ENCODE data around the gene CPM. TPM values are rescaled to one million over a fixed set of nuclear protein-coding genes. Genes with fewer than 3 reads are reported as not detected.

The CPM gene
- total and polyA plus RNA-seq, 2 donors (not counting 3 experiments of a cell fraction or from before 2014, with no cell fraction given): not detected

- Histone ChIP-seq H3K9me3 (replicated peaks; ENCODE audit: control insufficient read depth, insufficient read depth, low read length) (no peaks in the 10 kb centered on the region), H3K27ac (ENCODE audit: insufficient read depth, low read depth, low read length) (no peak overlapping the region), H3K4me3 (replicated peaks in 1 of 3; ENCODE audit: insufficient read depth in 1 of 3, low read depth in 1 of 3, low read length in 3 of 3) (no peak overlapping the region), H3K9ac (replicated peaks; ENCODE audit: extremely low read depth, insufficient read depth, low read length) (no peak overlapping the region), H3K36me3 (ENCODE audit: control insufficient read depth in 2 of 2, extremely low read depth in 1 of 2, insufficient read depth in 2 of 2, low read length in 2 of 2) (no peaks in the 10 kb centered on the region), H4K20me1 (replicated peaks; ENCODE audit: control insufficient read depth, extremely low read depth, insufficient read depth, low read length) (no peaks in the 10 kb centered on the region), H3K4me2 (ENCODE audit: insufficient read depth, low read length) (no peak overlapping the region), H2AFZ (ENCODE audit: low read depth, low read length) (no peak overlapping the region), H3K9me1 (replicated peaks; ENCODE audit: control insufficient read depth, extremely low read depth, insufficient read depth, low read length) (no peaks in the 10 kb centered on the region), H3K27me3 (ENCODE audit: control insufficient read depth in 2 of 2, insufficient read depth in 2 of 2, low read length in 2 of 2) (peaks cover 4 to 12% of the 10 kb centered on the region in 2 experiments), H3K79me2 (ENCODE audit: control insufficient read depth, insufficient read depth, low read length) (no peaks in the 10 kb centered on the region), H3K4me1 (ENCODE audit: control insufficient read depth, extremely low read depth, insufficient read depth, low read length) (no peaks in the 10 kb centered on the region)
- TF ChIP-seq POLR2A (IDR thresholded peaks at IDR 0.05; ENCODE audit: low read depth, low read length): no peak
- TF ChIP-seq GATA2 (IDR thresholded peaks at IDR 0.05; ENCODE audit: insufficient read depth, insufficient read length, low read depth, low read length): no peak
- TF ChIP-seq EZH2 (IDR thresholded peaks at IDR 0.05; ENCODE audit: borderline replicate concordance, low read depth, low read length, severe bottlenecking): no peak
- no peak for TF ChIP-seq POLR2AphosphoS5 (IDR thresholded peaks at IDR 0.05; ENCODE audit: insufficient read depth, low read depth, low read length)
- no peak for TF ChIP-seq JUN (IDR thresholded peaks at IDR 0.05; ENCODE audit: borderline replicate concordance, insufficient read depth, insufficient read length, low read depth)
- TF ChIP-seq, protein P1, sequence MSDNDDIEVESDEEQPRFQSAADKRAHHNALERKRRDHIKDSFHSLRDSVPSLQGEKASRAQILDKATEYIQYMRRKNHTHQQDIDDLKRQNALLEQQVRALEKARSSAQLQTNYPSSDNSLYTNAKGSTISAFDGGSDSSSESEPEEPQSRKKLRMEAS (IDR thresholded peaks at IDR 0.05; ENCODE audit: insufficient read depth, insufficient read length): no peak
- no peak for TF ChIP-seq MYC (IDR thresholded peaks at IDR 0.05; ENCODE audit: low read depth, low read length)
- TF ChIP-seq, protein P2, sequence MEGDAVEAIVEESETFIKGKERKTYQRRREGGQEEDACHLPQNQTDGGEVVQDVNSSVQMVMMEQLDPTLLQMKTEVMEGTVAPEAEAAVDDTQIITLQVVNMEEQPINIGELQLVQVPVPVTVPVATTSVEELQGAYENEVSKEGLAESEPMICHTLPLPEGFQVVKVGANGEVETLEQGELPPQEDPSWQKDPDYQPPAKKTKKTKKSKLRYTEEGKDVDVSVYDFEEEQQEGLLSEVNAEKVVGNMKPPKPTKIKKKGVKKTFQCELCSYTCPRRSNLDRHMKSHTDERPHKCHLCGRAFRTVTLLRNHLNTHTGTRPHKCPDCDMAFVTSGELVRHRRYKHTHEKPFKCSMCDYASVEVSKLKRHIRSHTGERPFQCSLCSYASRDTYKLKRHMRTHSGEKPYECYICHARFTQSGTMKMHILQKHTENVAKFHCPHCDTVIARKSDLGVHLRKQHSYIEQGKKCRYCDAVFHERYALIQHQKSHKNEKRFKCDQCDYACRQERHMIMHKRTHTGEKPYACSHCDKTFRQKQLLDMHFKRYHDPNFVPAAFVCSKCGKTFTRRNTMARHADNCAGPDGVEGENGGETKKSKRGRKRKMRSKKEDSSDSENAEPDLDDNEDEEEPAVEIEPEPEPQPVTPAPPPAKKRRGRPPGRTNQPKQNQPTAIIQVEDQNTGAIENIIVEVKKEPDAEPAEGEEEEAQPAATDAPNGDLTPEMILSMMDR (IDR thresholded peaks at IDR 0.05; ENCODE audit: extremely low read depth in 1 of 2, insufficient read depth in 1 of 2, low read depth in 1 of 2, low read length in 2 of 2): no peak
- DNase-seq (ENCODE audit: low read depth, low spot score) (no peak), FAIRE-seq (no peak)
- POLR2A ChIA-PET: no interaction called here
- CTCF ChIA-PET: interaction anchor here (0.9 to 1.0 kb wide), 2 partner anchors 8 to 301 kb away, joined by 3 to 4 read pairs; no protein-coding TSS in a partner anchor
- dilution Hi-C loops (cut with MboI; ENCODE audit: extremely low pct_ligation_motif_present, low sequenced_read_pairs): no loop called here
- BruUV-seq (replicated peaks): no TSS peak
- intact Hi-C loops (cut with micrococcal nuclease): no loop called here
Measured at GRCh38 chr12:68854078-68854468, 78.9 kb downstream of the CPM start.
